ENCODE results near the gene DNPH1.

DNPH1 gene

GRCh38 chr6:43257367-43258145, 28.3 kb upstream of the DNPH1 start:
- H3K4me3 ChIP-seq (ENCODE audit: low read depth, low read length): no peak overlapping the region

GRCh38 chr6:43256670-43257366, 27.5 kb upstream of the DNPH1 start:
- no peak for TF ChIP-seq CTCF (IDR thresholded peaks at IDR 0.05; ENCODE audit: borderline replicate concordance, insufficient read depth, low read depth, low read length)
- no peak overlapping the region for H3K4me3 ChIP-seq (ENCODE audit: low read depth, low read length)

More at GRCh38 chr6:43257367-43258145, 28.3 kb upstream of the DNPH1 start:
- no peak for TF ChIP-seq CTCF (IDR thresholded peaks at IDR 0.05; ENCODE audit: borderline replicate concordance, insufficient read depth, low read depth, low read length)

GRCh38 chr6:43255408-43256054, 26.2 kb upstream of the DNPH1 start:
- TF ChIP-seq CTCF (IDR thresholded peaks at IDR 0.05; ENCODE audit: borderline replicate concordance, insufficient read depth, low read depth, low read length): no peak
- no peak overlapping the region for H3K4me3 ChIP-seq (ENCODE audit: low read depth, low read length)

- H3K4me3 ChIP-seq (ENCODE audit: low read depth, low read length): no peak overlapping the region
- TF ChIP-seq CTCF (IDR thresholded peaks at IDR 0.05; ENCODE audit: borderline replicate concordance, insufficient read depth, low read depth, low read length): no peak
Observed at GRCh38 chr6:43254846-43255245, 25.6 kb upstream of the DNPH1 start.

GRCh38 chr6:43254138-43254817, 25.0 kb upstream of the DNPH1 start:
- no peak for TF ChIP-seq CTCF (IDR thresholded peaks at IDR 0.05; ENCODE audit: borderline replicate concordance, insufficient read depth, low read depth, low read length)
- no peak overlapping the region for H3K4me3 ChIP-seq (ENCODE audit: low read depth, low read length)

GRCh38 chr6:43253401-43253800, 24.1 kb upstream of the DNPH1 start:
- no peak for TF ChIP-seq CTCF (IDR thresholded peaks at IDR 0.05; ENCODE audit: borderline replicate concordance, insufficient read depth, low read depth, low read length)
- H3K4me3 ChIP-seq (ENCODE audit: low read depth, low read length): no peak overlapping the region

All from GM12875 (cell line).